Astrocyte (in vitro differentiated cells and primary cell): ENCODE measurements around the gene WSCD2. TPM values are rescaled to one million over a fixed set of nuclear protein-coding genes. Genes with fewer than 3 reads are reported as not detected.

Source experiments
- DNase-seq: peaks from one replicate; pipeline ENCODE4 v3.0.0-alpha.2; 2010; ENCODE audit warnings: low read depth
- FAIRE-seq: peaks from 2 replicates; lab custom pipeline; 2011; peaks lifted over from hg19 to GRCh38; lab: Jason Lieb, UNC
- H2AFZ ChIP-seq: 2 replicates; pipeline ENCODE4 v1.6.0; 2012; ENCODE audit warnings: low read depth, low read length, inconsistent platforms
- H3K27ac ChIP-seq: 2 replicates; pipeline ENCODE4 v1.5.1; 2011; ENCODE audit warnings: low read depth, low read length, inconsistent platforms
- H3K27me3 ChIP-seq: 2 replicates; pipeline ENCODE4 v1.6.0; 2011; ENCODE audit warnings: low read length, inconsistent platforms; ENCODE audit not compliant: insufficient read depth
- H3K36me3 ChIP-seq: 2 replicates; pipeline ENCODE4 v1.5.1; 2011; ENCODE audit warnings: low read length, inconsistent platforms; ENCODE audit not compliant: insufficient read depth
- H3K4me1 ChIP-seq: 2 replicates; pipeline ENCODE4 v1.5.1; 2011; ENCODE audit warnings: low read length, inconsistent platforms; ENCODE audit not compliant: insufficient read depth
- H3K4me2 ChIP-seq: 2 replicates; pipeline ENCODE4 v1.6.0; 2012; ENCODE audit warnings: low read length, inconsistent platforms
- H3K4me3 ChIP-seq: 2 replicates; pipeline ENCODE4 v1.5.1; 2011; ENCODE audit warnings: low read depth, mild to moderate bottlenecking, low read length, inconsistent platforms; ENCODE audit not compliant: insufficient read depth
- H3K79me2 ChIP-seq: 2 replicates; pipeline ENCODE4 v1.6.0; 2012; ENCODE audit warnings: mild to moderate bottlenecking, low read length, inconsistent platforms; ENCODE audit not compliant: insufficient read depth
- H3K9ac ChIP-seq: 2 replicates; pipeline ENCODE4 v1.6.0; 2012; ENCODE audit warnings: mild to moderate bottlenecking, low read length, inconsistent platforms
- H3K9me3 ChIP-seq: 2 replicates; pipeline ENCODE4 v1.5.1; 2012; ENCODE audit warnings: low read depth, mild to moderate bottlenecking, low read length, inconsistent platforms; ENCODE audit not compliant: insufficient read depth
- H4K20me1 ChIP-seq: 2 replicates; pipeline ENCODE4 v1.6.0; 2012; ENCODE audit warnings: low read length, inconsistent platforms; ENCODE audit not compliant: insufficient read depth
- H3K27ac Mint-ChIP-seq: one replicate; pipeline ENCODE4 v1.8.0; 2021; ENCODE audit warnings: mild to moderate bottlenecking, mixed read lengths; ENCODE audit not compliant: unreplicated experiment
- H3K27me3 Mint-ChIP-seq: one replicate; pipeline ENCODE4 v1.8.0; 2021; ENCODE audit warnings: low read depth, mixed read lengths; ENCODE audit not compliant: unreplicated experiment
- H3K36me3 Mint-ChIP-seq: one replicate; pipeline ENCODE4 v1.8.0; 2021; ENCODE audit warnings: low read depth, mixed read lengths; ENCODE audit not compliant: unreplicated experiment
- H3K4me1 Mint-ChIP-seq: one replicate; pipeline ENCODE4 v1.8.0; 2021; ENCODE audit warnings: low read depth, mixed read lengths; ENCODE audit not compliant: unreplicated experiment
- H3K4me3 Mint-ChIP-seq: one replicate; pipeline ENCODE4 v1.8.0; 2021; ENCODE audit warnings: mild to moderate bottlenecking, moderate library complexity, mixed read lengths; ENCODE audit not compliant: unreplicated experiment
- H3K9me3 Mint-ChIP-seq: one replicate; pipeline ENCODE4 v1.8.0; 2021; ENCODE audit warnings: mild to moderate bottlenecking, mixed read lengths; ENCODE audit not compliant: unreplicated experiment
- CTCF ChIP-seq: IDR thresholded peaks from 2 replicates; pipeline ENCODE4 v1.5.1; 2011; ENCODE audit warnings: low read depth, mild to moderate bottlenecking, inconsistent platforms, low read length, moderate library complexity; ENCODE audit not compliant: insufficient read depth
- EZH2 ChIP-seq: IDR thresholded peaks from 2 replicates; pipeline ENCODE4 v1.6.1; 2012; ENCODE audit warnings: mild to moderate bottlenecking, low read length, inconsistent platforms; ENCODE audit not compliant: insufficient read depth
- total RNA-seq: library from RNA; stranded (reverse); gene quantifications from 2 replicates; pipeline ENCODE4 v1.2.1, GENCODE V29; 2021

WSCD2 gene
- total RNA-seq, 1 donor from 2014 or later, result 0.11 TPM

- no peaks in the 10 kb centered on the region for H3K4me1 Mint-ChIP-seq
Measured at GRCh38 chr12:108289350-108290161, 160.5 kb downstream of the WSCD2 start.

GRCh38 chr12:108295641-108296040 is 166.6 kb downstream of the WSCD2 start:
- Mint-ChIP-seq H3K36me3 (peaks cover 7% of the 10 kb centered on the region), H3K4me3 (no peak overlapping the region), H3K27ac (no peak overlapping the region), H3K27me3 (peaks cover 51% of the 10 kb centered on the region), H3K9me3 (peaks cover 11% of the 10 kb centered on the region), H3K4me1 (no peaks in the 10 kb centered on the region)
- Histone ChIP-seq H2AFZ (no peak overlapping the region), H3K27ac (no peak overlapping the region), H3K79me2 (no peaks in the 10 kb centered on the region), H3K9ac (no peak overlapping the region), H3K9me3 (no peaks in the 10 kb centered on the region), H3K4me3 (no peak overlapping the region), H3K36me3 (no peaks in the 10 kb centered on the region), H3K4me1 (no peaks in the 10 kb centered on the region), H3K4me2 (no peak overlapping the region), H4K20me1 (no peaks in the 10 kb centered on the region), H3K27me3 (peaks cover 3% of the 10 kb centered on the region)
- no peak for DNase-seq
- TF ChIP-seq EZH2, result no peak
- no peak for TF ChIP-seq CTCF
- no peak for FAIRE-seq

More at GRCh38 chr12:108289350-108290161, 160.5 kb downstream of the WSCD2 start:
- Mint-ChIP-seq H3K4me3 (no peak overlapping the region), H3K36me3 (peaks cover 4% of the 10 kb centered on the region), H3K9me3 (peaks cover 11% of the 10 kb centered on the region), H3K27me3 (peaks cover 67% of the 10 kb centered on the region), H3K27ac (no peak overlapping the region)
- H3K9me3 ChIP-seq, result no peaks in the 10 kb centered on the region
- DNase-seq, result no peak
- no peak overlapping the region for H3K27ac ChIP-seq
- no peaks in the 10 kb centered on the region for H3K36me3 ChIP-seq
- no peaks in the 10 kb centered on the region for H4K20me1 ChIP-seq
- H3K4me1 ChIP-seq, result no peaks in the 10 kb centered on the region
- H3K9ac ChIP-seq, result no peak overlapping the region
- no peak overlapping the region for H3K4me3 ChIP-seq
- TF ChIP-seq EZH2 (no peak), CTCF (no peak)
- H3K27me3 ChIP-seq, result peaks cover 10% of the 10 kb centered on the region
- H3K79me2 ChIP-seq, result no peaks in the 10 kb centered on the region
- H3K4me2 ChIP-seq, result no peak overlapping the region
- FAIRE-seq, result no peak
- H2AFZ ChIP-seq, result no peak overlapping the region

GRCh38 chr12:108296945-108297344 is 167.9 kb downstream of the WSCD2 start:
- Mint-ChIP-seq H3K4me3 (no peak overlapping the region), H3K4me1 (peaks cover 3% of the 10 kb centered on the region), H3K27me3 (peaks cover 50% of the 10 kb centered on the region), H3K36me3 (peaks cover 7% of the 10 kb centered on the region), H3K9me3 (peaks cover 10% of the 10 kb centered on the region), H3K27ac (no peak overlapping the region)
- no peaks in the 10 kb centered on the region for H3K36me3 ChIP-seq
- H3K4me1 ChIP-seq, result no peaks in the 10 kb centered on the region
- no peak overlapping the region for H3K9ac ChIP-seq
- TF ChIP-seq CTCF (no peak), EZH2 (no peak)
- no peak overlapping the region for H3K4me2 ChIP-seq
- H3K4me3 ChIP-seq, result no peak overlapping the region
- DNase-seq, result no peak
- no peak overlapping the region for H2AFZ ChIP-seq
- H3K27me3 ChIP-seq, result no peaks in the 10 kb centered on the region
- FAIRE-seq, result no peak
- H3K27ac ChIP-seq, result no peak overlapping the region
- H4K20me1 ChIP-seq, result no peaks in the 10 kb centered on the region
- H3K9me3 ChIP-seq, result no peaks in the 10 kb centered on the region
- H3K79me2 ChIP-seq, result no peaks in the 10 kb centered on the region
